Memory B cell (primary cell): ENCODE results near the gene CA5A.
A peak's percentile ranks its signal among the peaks of the same experiment; 100 is the strongest.

Source experiments
- ATAC-seq: fragments of 150-1000 bp; cut with Tn5 transposase; 2 replicates; pipeline ENCODE4 v1.10.0; 2021; ENCODE audit warnings: low read depth, mild to moderate bottlenecking, moderate library complexity
- DNase-seq, 2 donors: peaks; one replicate each; pipeline ENCODE4 v3.0.0; 2022; ENCODE audit warnings: low spot score in 2 of 2
- H3K27ac Mint-ChIP-seq: one replicate; pipeline ENCODE4 v1.8.0; 2022; ENCODE audit warnings: mild to moderate bottlenecking, moderate library complexity, mixed read lengths
- H3K27me3 Mint-ChIP-seq: one replicate; pipeline ENCODE4 v1.8.0; 2022; ENCODE audit warnings: mixed read lengths
- H3K36me3 Mint-ChIP-seq: one replicate; pipeline ENCODE4 v1.8.0; 2022; ENCODE audit warnings: mild to moderate bottlenecking, mixed read lengths
- H3K4me1 Mint-ChIP-seq: one replicate; pipeline ENCODE4 v1.8.0; 2022; ENCODE audit warnings: mixed read lengths
- H3K4me3 Mint-ChIP-seq: one replicate; pipeline ENCODE4 v1.8.0; 2022; ENCODE audit warnings: mild to moderate bottlenecking, moderate library complexity, mixed read lengths
- H3K9me3 Mint-ChIP-seq: one replicate; pipeline ENCODE4 v1.8.0; 2022; ENCODE audit warnings: mixed read lengths

CA5A gene

DNA sequence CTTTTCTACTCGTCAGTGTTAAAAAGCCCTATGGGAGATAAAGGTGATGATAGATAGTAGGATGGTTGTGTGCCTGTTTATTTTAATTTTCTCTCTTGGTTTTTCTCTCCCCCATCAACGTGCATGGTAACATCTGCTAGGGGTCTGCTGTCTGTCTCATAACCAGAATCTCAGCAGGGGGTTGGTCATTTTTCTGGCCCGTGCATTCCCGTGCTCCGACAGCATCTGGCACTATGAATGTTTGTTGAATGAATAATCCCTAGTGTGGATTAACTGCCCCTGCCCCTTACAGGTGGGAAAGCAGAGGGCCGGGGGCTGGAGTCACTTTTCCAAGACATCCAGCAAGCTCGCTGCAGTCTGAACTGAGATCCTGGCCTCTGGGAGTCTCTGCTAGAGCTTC is 6.3 kb downstream of the CA5A start:
- H3K27me3 Mint-ChIP-seq: peaks cover 2% of the 10 kb centered on the region
- peaks cover 16% of the 10 kb centered on the region for H3K4me1 Mint-ChIP-seq
- no peaks in the 10 kb centered on the region for H3K36me3 Mint-ChIP-seq
- no peak overlapping the region for H3K27ac Mint-ChIP-seq
- no peak overlapping the region for H3K4me3 Mint-ChIP-seq
- no peaks in the 10 kb centered on the region for H3K9me3 Mint-ChIP-seq
- DNase-seq (no peak), ATAC-seq (no peak)

DNA sequence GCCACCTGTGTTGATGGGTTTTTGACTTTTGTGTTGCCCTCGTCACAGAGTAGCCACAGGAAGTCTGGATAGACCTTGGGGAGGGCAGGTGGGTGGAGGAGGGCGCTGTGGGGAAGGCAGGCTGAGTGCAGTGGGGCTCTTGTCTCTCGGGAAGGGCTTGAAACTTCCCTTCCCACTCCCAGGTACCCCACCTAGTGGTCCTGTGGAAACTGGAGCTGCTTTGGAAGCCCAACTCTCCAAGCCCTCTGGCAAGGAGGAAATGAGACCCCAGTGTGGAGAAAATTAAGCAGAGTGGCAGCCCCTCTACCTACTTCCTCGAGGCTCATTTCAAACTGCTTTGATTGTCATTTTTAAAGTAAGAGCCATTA is 9.2 kb downstream of the CA5A start:
- Mint-ChIP-seq H3K4me1 (peaks cover 25% of the 10 kb centered on the region), H3K36me3 (no peaks in the 10 kb centered on the region), H3K27me3 (no peaks in the 10 kb centered on the region), H3K27ac (no peak overlapping the region), H3K4me3 (no peak overlapping the region), H3K9me3 (no peaks in the 10 kb centered on the region)
- DNase-seq (no peak), ATAC-seq (no peak)

DNA sequence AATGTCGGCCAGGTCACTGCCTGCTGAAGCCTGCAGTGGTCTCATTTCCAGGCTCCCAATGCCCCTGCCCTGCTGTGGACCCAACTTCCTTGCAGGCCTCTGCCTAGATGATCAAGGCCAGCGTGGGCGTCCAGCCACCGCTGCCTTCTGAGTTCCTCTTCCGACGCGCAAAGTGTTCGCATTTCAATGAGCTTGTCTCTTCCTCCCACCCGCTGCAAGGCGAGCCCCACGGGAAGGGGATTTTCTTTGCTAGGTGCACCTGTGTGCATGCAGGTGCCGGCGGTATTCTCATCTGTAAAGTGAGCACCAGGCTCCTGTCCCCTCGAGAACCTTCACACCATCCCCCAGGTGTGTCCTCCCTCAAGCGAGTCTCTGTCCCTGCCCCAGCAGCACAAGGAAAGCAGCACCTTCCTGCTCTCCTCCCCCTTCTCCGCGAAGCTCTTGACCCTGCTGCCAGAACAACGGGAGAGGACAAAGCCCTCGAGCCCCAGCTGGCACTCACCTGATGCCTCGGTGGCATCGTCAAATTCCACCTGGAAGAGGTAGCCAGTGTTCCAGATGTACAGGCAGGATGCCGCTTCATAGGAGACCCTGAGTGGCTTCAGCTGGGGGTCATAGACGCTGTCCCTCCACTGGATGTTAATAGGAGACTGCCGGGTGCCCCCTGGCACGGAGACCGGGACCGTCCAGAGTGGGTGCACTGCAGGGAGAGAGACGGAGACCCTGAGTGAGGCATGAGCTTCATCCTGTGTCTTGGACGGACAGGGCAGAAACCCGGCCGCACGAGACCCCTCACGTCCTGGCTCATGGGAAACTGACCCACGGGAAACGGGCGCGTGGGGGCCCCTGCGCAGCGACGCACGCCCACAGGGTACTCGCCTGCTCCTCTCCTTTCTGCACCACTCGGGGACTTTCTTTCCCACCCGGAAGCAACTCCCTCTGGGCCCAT is 9.8 kb downstream of the CA5A start:
- no peaks in the 10 kb centered on the region for H3K9me3 Mint-ChIP-seq
- H3K27me3 Mint-ChIP-seq: no peaks in the 10 kb centered on the region
- ATAC-seq: peak; percentile 67
- peaks cover 25% of the 10 kb centered on the region for H3K4me1 Mint-ChIP-seq
- peak overlapping the region; percentile 62 for H3K27ac Mint-ChIP-seq
- peak overlapping the region; percentile 43 for H3K4me3 Mint-ChIP-seq
- no peaks in the 10 kb centered on the region for H3K36me3 Mint-ChIP-seq
- peak; percentile 60 to 70 for DNase-seq

DNA sequence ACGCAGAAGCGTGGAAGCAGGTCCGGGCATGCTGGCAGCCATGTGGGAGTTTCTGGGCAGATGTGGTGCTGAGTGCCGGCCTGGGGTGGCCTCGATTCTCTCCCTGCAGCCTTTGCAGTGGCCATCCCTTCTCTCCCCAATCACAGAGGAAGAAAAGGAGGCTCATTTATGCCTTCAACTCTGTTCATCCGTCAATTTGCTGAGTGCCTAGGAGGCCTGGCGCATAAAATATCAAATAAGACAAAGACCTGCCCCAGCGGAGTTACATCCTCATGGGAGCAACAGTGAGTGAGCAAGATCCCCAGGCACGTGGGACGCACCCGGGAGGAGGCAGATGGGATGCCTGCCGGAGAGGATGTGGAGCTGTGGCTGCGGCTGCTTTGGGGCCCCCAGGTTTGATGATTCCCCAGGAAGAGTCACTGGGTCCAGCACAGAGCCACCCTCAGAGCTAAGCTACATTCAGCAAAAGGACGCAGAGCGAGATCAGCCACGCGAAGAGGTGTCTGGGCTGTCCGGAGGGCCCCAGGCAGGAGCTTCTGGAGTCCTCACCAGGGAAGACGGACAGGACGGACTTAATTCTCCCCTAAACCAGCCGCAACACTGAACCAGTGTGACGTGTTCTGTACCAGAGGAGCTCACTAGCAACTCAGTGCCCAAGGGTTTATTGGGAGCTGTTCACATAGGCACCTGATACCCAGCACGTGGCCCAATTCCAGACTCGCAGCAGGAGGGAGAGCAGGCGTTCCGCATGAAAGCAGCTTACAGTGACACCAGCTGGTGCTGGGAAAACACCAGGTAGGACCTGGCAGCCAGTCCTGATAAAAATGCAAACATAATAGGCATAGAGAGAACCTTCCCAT is 11.3 kb downstream of the CA5A start:
- Mint-ChIP-seq H3K27ac (peak overlapping the region; percentile 93), H3K9me3 (no peaks in the 10 kb centered on the region), H3K27me3 (no peaks in the 10 kb centered on the region), H3K36me3 (no peaks in the 10 kb centered on the region), H3K4me3 (peak overlapping the region; percentile 79), H3K4me1 (peaks cover 25% of the 10 kb centered on the region)
- DNase-seq (no peak), ATAC-seq (no peak)

DNA sequence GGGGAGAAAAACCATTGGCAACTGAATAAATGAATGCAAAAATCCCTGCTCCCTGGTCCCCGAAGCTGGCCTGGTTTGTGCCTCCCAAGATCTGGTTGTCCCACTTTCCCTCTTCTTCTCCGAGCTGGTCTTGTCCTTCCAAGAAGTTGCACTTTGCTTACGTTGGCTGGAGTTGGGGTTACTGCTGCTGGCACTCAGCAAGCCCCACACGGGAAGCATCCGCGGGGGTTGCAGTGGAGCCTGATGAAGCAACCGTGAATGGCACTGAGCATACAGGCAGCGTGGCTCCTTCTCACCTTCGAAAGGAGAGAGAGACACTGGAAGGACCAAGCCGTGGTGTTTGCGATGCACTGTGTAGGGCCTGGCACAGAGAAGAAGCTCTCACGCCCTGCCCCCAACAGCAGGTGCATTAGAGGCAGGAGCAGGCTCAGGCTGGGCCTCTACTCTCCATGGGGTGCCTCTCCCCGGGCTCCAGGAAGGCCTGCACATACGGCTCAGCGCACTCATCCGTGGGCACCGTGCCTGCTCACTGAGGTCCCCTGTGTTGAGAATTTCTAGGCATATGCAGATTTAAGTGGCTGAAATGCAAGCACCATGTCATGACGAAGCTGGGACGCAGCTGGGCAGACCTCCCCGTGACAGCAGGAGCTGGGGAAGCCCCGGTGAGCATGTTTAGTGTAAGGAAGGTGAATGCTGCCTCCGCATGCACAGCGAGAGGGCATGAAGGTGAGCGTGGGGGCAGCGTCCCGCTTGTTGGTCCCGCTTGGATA is 12.1 kb downstream of the CA5A start:
- no peaks in the 10 kb centered on the region for H3K9me3 Mint-ChIP-seq
- peak; percentile 66 to 74 for DNase-seq
- no peaks in the 10 kb centered on the region for H3K27me3 Mint-ChIP-seq
- H3K4me1 Mint-ChIP-seq: peaks cover 25% of the 10 kb centered on the region
- peak overlapping the region; percentile 79 for H3K4me3 Mint-ChIP-seq
- H3K27ac Mint-ChIP-seq: peak overlapping the region; percentile 93
- peak; percentile 80 for ATAC-seq
- H3K36me3 Mint-ChIP-seq: no peaks in the 10 kb centered on the region

DNA sequence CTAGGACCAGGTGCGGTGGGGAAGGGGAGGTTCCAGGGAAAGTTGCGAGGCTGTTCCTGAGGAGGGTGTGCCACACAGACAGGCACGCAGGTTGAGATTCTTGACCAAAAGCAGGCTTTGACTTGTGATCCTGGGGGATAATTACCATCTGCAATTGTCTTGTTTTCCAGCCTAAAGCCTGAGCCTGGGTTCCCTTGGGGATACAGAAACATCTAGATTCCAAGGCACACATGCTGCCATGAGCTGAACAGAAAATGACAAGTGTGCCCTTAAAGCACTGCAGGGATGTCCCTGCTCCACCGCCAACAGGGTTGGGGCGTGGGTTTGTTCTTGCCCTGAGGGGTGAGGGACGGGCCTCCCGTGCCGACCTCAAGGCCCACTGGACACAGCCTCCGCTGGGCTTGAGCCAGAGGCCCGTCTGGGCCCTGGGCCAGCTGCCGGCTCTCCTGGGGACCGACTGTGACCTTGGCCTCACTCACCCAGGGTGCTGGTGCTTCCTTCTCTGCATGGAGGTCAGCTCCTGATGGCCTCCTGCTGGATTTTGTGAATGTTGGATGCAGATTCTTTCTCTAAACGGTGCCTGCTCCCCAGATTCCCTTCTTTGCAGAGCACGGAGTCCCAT is 14.0 kb downstream of the CA5A start:
- Mint-ChIP-seq H3K4me1 (peaks cover 25% of the 10 kb centered on the region), H3K27ac (no peak overlapping the region), H3K36me3 (no peaks in the 10 kb centered on the region), H3K9me3 (no peaks in the 10 kb centered on the region), H3K4me3 (no peak overlapping the region), H3K27me3 (peaks cover 9% of the 10 kb centered on the region)
- no peak for DNase-seq
- ATAC-seq: no peak

DNA sequence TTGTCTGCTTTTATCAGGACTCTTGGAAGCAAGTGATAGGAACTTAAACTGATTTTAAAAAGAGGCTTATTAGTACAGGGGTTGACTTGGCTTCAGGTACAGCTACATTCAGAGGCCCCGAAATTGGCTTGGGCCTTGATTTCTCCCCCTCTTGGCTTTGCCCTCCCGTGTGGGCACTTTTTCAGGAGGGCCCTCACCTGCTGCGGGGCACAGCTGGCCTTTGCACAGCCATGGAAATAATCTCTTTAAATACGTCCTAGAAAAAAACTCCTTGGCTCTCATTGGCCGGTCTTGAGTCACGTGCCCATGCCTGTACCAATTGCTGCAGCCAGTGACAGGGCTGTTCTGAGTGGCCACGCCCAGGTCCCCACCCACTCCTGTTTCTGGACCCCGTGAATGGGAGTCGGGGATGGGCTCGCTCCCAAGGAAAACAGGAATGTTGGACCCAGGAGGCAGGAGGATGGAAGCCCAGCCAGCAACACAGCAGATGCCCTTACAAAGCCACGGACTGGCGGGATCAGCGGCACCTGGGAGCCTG is 15.0 kb downstream of the CA5A start:
- ATAC-seq: no peak
- Mint-ChIP-seq H3K4me1 (peaks cover 20% of the 10 kb centered on the region), H3K27ac (no peak overlapping the region), H3K9me3 (no peaks in the 10 kb centered on the region), H3K27me3 (peaks cover 10% of the 10 kb centered on the region), H3K36me3 (no peaks in the 10 kb centered on the region), H3K4me3 (no peak overlapping the region)
- DNase-seq: no peak

DNA sequence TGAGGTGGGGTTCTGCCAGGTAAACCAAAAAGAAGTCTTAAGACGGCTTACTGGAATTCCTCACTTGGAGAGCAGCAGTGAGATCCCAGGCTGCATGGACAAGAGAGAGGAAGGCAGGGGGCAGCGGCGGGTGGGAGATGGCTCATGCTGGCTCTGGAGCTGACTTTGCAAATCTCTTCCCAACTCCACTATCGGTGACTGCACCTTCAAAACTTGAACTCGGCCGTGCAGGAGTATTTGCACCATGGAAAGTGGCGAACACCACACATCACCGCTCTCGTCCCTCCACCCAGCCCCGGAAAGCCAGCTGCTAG is 16.7 kb downstream of the CA5A start:
- no peak overlapping the region for H3K27ac Mint-ChIP-seq
- no peaks in the 10 kb centered on the region for H3K9me3 Mint-ChIP-seq
- H3K36me3 Mint-ChIP-seq: no peaks in the 10 kb centered on the region
- no peak for DNase-seq
- H3K27me3 Mint-ChIP-seq: peaks cover 12% of the 10 kb centered on the region
- ATAC-seq: no peak
- H3K4me1 Mint-ChIP-seq: peaks cover 7% of the 10 kb centered on the region
- no peak overlapping the region for H3K4me3 Mint-ChIP-seq

DNA sequence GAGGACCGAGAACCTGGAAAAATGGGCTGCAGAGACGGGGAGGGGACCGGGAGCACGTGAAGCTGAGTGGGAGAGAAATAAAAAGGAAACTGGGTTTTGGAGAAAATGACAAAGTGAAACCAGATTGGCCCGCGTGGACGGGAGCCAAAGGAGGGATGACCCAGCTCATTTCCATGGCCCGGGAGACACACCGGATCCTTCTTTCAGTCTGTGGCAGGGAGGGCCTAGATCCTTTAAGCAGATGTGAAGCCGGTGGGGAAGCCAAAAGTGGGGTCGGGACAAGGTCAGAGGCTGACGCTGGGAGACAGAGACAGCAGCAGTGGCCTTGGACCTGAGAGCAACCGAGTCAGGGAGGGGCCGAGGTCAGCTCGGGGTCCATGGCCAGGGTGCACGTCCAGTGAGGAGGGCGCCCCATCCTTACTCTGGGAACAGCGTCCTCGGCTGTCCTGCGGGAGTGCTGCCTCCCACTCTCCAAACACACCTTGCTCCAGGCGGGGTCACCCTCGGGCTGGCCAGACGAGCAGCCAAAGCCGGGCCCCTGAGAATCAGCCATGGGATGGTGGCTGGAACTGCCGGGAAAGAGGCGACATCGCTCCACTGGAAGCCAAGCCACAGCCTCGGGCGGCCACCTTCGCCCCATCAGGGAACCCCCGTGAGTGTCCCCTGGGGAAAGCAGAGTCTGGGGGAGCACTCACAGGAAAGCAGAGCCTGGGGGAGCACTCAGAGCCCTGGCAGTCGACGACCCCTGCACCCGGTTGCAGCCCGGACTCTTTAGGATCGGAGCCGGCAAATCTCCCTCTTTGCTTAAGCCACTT is 17.3 kb downstream of the CA5A start:
- Mint-ChIP-seq H3K27ac (no peak overlapping the region), H3K27me3 (peaks cover 16% of the 10 kb centered on the region), H3K4me3 (no peak overlapping the region), H3K9me3 (no peaks in the 10 kb centered on the region), H3K4me1 (peaks cover 2% of the 10 kb centered on the region), H3K36me3 (no peaks in the 10 kb centered on the region)
- no peak for DNase-seq
- ATAC-seq: no peak

DNA sequence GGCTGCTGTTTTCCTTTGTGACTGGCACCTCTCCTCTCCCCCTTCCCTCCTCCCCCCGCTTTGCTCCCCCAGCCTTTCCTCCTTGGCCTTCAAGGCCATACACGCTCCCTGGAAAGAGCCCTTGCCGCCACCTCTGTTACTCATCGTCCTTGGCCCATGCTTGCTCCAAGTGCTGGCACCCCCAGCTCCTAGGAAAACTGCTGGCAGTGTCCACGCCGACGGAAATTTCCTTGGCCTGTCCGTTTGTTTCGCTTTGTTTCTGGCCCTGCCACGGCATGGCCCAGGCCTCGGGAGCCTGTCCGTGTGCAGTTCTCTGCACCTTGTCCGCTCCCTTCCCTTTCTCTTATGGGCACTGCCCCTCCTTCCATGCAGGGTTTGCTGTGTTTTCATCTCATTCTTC is 18.0 kb downstream of the CA5A start:
- Mint-ChIP-seq H3K36me3 (no peaks in the 10 kb centered on the region), H3K4me1 (no peaks in the 10 kb centered on the region), H3K4me3 (no peak overlapping the region), H3K27ac (no peak overlapping the region), H3K9me3 (no peaks in the 10 kb centered on the region), H3K27me3 (peaks cover 18% of the 10 kb centered on the region)
- no peak for ATAC-seq
- DNase-seq: no peak

DNA sequence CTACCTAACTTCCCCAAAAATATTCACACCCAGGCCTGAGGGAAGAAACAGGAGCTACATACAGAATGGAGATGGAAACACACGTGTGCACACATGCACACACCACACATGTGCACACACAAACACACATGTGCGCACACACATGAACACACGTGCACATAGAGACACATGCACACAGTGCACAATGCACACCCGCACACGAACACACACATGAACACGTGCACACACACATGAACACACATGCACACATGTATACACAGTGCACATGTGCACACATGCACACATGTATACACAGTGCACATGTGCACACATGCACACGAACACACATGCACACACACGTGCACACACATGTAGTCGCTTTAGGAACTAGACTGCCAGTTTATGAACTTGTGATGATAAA is 18.8 kb downstream of the CA5A start:
- H3K4me1 Mint-ChIP-seq: no peaks in the 10 kb centered on the region
- DNase-seq (no peak), ATAC-seq (no peak)
- no peak overlapping the region for H3K27ac Mint-ChIP-seq
- H3K4me3 Mint-ChIP-seq: no peak overlapping the region
- no peaks in the 10 kb centered on the region for H3K36me3 Mint-ChIP-seq
- H3K27me3 Mint-ChIP-seq: peaks cover 21% of the 10 kb centered on the region
- no peaks in the 10 kb centered on the region for H3K9me3 Mint-ChIP-seq

DNA sequence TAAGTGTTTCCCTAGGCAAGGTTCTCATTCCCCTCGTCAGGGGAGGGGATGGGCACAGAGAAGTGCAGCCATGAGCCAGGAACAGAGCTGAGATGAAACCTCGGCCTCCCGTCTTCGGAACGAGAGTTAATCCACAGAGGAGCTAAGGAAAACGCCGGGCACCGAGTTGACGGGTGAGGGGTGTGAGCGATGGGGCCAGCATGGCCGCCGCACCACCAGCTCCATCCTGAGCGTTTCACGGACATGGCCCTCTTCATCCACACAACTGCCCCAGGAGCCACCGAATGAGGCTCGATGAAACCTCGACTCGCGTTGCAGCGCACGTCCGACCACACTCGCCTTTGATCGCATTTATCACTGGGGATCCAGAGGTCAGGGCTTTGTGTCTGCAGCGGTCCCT is 21.5 kb downstream of the CA5A start:
- H3K4me3 Mint-ChIP-seq: no peak overlapping the region
- no peak overlapping the region for H3K27ac Mint-ChIP-seq
- no peaks in the 10 kb centered on the region for H3K36me3 Mint-ChIP-seq
- H3K9me3 Mint-ChIP-seq: no peaks in the 10 kb centered on the region
- H3K27me3 Mint-ChIP-seq: peaks cover 24% of the 10 kb centered on the region
- no peak for ATAC-seq
- DNase-seq: no peak
- no peaks in the 10 kb centered on the region for H3K4me1 Mint-ChIP-seq
